Smooth muscle cell (in vitro differentiated cells): Measurements from ENCODE around the gene CEP63. TPM values are rescaled to one million over a fixed set of nuclear protein-coding genes. Genes with fewer than 3 reads are reported as not detected.

Experiments
- DNase-seq: peaks from one replicate; lab custom pipeline; 2025; ENCODE audit not compliant: unreplicated experiment; lab: John Stamatoyannopoulos, UW
- H2AFZ ChIP-seq: fragments of 200-600 bp; sonication (generic); 2 replicates; pipeline ENCODE4 v1.6.0; 2016; ENCODE audit warnings: antibody characterized with exemption, low read depth, mild to moderate bottlenecking
- H3F3A ChIP-seq: fragments of 200-600 bp; sonication (generic); 2 replicates; pipeline ENCODE4 v1.6.0; 2017; ENCODE audit warnings: antibody characterized with exemption, low read depth
- H3K27ac ChIP-seq: fragments of 200-600 bp; sonication (generic); 2 replicates; pipeline ENCODE4 v1.5.1; 2016; ENCODE audit warnings: low read depth, mild to moderate bottlenecking
- H3K27me3 ChIP-seq: fragments of 200-600 bp; sonication (generic); 2 replicates; pipeline ENCODE4 v1.6.1; 2016; ENCODE audit warnings: low read depth, mild to moderate bottlenecking
- H3K36me3 ChIP-seq: fragments of 200-600 bp; sonication (generic); 2 replicates; pipeline ENCODE4 v1.5.1; 2016; ENCODE audit warnings: low read depth
- H3K4me1 ChIP-seq: fragments of 200-600 bp; sonication (generic); 2 replicates; pipeline ENCODE4 v1.5.1; 2016; ENCODE audit warnings: low read depth
- H3K4me2 ChIP-seq: fragments of 200-600 bp; sonication (generic); 2 replicates; pipeline ENCODE4 v1.6.0; 2016; ENCODE audit warnings: mild to moderate bottlenecking
- H3K4me3 ChIP-seq: fragments of 200-600 bp; sonication (generic); 2 replicates; pipeline ENCODE4 v1.5.1; 2016; ENCODE audit warnings: mild to moderate bottlenecking
- H3K79me2 ChIP-seq: fragments of 200-600 bp; sonication (generic); 2 replicates; pipeline ENCODE4 v1.6.0; 2016; ENCODE audit warnings: low read depth, mild to moderate bottlenecking
- H3K9ac ChIP-seq: fragments of 200-600 bp; sonication (generic); 2 replicates; pipeline ENCODE4 v1.6.0; 2016; ENCODE audit warnings: low read depth
- H3K9me3 ChIP-seq: fragments of 200-600 bp; sonication (generic); replicated peaks from 2 replicates; pipeline ENCODE4 v1.5.1; 2016; ENCODE audit warnings: low read depth
- H4K20me1 ChIP-seq: fragments of 200-600 bp; sonication (generic); 2 replicates; pipeline ENCODE4 v1.6.0; 2016; ENCODE audit warnings: low read depth
- WGBS: methylation state at CpG from one replicate; pipeline ENCODE4 v1.1.7; 2016; ENCODE audit warnings: low lambda C conversion rate; 5-methylcytosine and 5-hydroxymethylcytosine counted together
- polyA plus RNA-seq: library from polyadenylated mRNA; unstranded; fragments of >200 nt; fragmentation: Nextera tagmentation; extraction: Ambion mirVana; gene quantifications from 2 replicates; pipeline ENCODE4 v1.2.1, GENCODE V29; 2016
- total RNA-seq: library from RNA; depleted of rRNA; stranded (reverse); fragments of >200 nt; gene quantifications from 2 replicates; pipeline ENCODE4 v1.2.3, GENCODE V29; 2014
- TF ChIP-seq, protein P1 (sequence below): fragments of 200-600 bp; sonication (generic); IDR thresholded peaks from 2 replicates; pipeline ENCODE4 v1.5.1; 2017; ENCODE audit warnings: borderline replicate concordance, mild to moderate bottlenecking, antibody characterized with exemption; ENCODE audit not compliant: insufficient read depth, poor library complexity, severe bottlenecking

Gene CEP63
- total and polyA plus RNA-seq, 2 experiments from 2014 or later: 16.9 to 24.5 TPM

DNA sequence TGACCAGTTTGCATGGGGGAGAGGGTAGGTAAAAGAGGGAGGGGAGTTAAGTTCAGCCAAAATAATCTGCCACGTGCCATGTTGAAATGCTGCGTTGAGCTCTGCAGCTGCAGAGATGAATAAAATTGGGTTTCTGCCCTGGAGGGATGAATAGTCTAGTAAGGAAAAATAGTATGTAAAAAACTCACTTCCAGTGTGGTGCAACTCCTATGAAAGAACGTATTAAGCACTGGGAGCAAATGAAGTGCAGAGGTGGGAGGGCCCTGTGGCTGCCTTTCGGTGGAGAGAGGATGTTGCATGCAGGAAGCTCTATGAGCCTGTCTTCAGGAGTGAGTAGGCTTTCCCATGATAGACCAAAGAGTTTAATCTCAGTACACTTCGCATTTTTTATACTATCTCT lies 8.6 kb downstream of the CEP63 start:
- H3K9ac ChIP-seq: no peak overlapping the region
- H3K4me3 ChIP-seq: no peak overlapping the region
- no peak for DNase-seq
- H3K9me3 ChIP-seq: no peaks in the 10 kb centered on the region
- no peak overlapping the region for H2AFZ ChIP-seq
- no peaks in the 10 kb centered on the region for H3K4me1 ChIP-seq
- H3K36me3 ChIP-seq: peaks cover 3% of the 10 kb centered on the region
- no peak overlapping the region for H3K4me2 ChIP-seq
- TF ChIP-seq, protein P1, sequence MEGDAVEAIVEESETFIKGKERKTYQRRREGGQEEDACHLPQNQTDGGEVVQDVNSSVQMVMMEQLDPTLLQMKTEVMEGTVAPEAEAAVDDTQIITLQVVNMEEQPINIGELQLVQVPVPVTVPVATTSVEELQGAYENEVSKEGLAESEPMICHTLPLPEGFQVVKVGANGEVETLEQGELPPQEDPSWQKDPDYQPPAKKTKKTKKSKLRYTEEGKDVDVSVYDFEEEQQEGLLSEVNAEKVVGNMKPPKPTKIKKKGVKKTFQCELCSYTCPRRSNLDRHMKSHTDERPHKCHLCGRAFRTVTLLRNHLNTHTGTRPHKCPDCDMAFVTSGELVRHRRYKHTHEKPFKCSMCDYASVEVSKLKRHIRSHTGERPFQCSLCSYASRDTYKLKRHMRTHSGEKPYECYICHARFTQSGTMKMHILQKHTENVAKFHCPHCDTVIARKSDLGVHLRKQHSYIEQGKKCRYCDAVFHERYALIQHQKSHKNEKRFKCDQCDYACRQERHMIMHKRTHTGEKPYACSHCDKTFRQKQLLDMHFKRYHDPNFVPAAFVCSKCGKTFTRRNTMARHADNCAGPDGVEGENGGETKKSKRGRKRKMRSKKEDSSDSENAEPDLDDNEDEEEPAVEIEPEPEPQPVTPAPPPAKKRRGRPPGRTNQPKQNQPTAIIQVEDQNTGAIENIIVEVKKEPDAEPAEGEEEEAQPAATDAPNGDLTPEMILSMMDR: no peak
- no peaks in the 10 kb centered on the region for H3K27me3 ChIP-seq
- H4K20me1 ChIP-seq: peaks cover 68% of the 10 kb centered on the region
- no peaks in the 10 kb centered on the region for H3F3A ChIP-seq
- no peak overlapping the region for H3K27ac ChIP-seq
- WGBS: 96% methylated on average over 5 of the region's 5 CpGs
- peaks cover 87% of the 10 kb centered on the region for H3K79me2 ChIP-seq

DNA sequence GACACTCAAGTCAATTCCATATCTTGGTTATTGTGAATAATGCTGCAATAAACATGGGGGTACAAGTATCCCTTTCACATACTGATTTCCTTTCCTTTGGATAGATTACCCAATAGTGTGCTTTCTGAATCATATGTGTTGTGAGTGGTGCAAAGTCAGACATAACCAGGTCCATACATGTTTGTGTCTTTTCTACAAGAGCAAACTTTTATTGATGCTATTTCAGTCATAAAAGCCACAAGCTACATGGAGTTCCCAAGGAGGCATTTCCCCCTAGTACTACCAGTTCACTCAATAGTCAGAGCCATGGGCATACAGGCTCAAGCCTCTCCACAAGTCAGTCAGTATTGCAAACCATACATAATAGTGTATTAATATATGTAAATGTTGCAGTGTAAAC lies 10.1 kb downstream of the CEP63 start:
- H3K9ac ChIP-seq: no peak overlapping the region
- no peak overlapping the region for H3K4me2 ChIP-seq
- TF ChIP-seq, protein P1: no peak
- H3K27ac ChIP-seq: no peak overlapping the region
- H2AFZ ChIP-seq: no peak overlapping the region
- DNase-seq: no peak
- no peaks in the 10 kb centered on the region for H3K4me1 ChIP-seq
- peaks cover 66% of the 10 kb centered on the region for H4K20me1 ChIP-seq
- no peak overlapping the region for H3K4me3 ChIP-seq
- H3K36me3 ChIP-seq: peaks cover 3% of the 10 kb centered on the region
- peaks cover 83% of the 10 kb centered on the region for H3K79me2 ChIP-seq
- no peaks in the 10 kb centered on the region for H3K27me3 ChIP-seq
- no peaks in the 10 kb centered on the region for H3K9me3 ChIP-seq
- H3F3A ChIP-seq: no peaks in the 10 kb centered on the region

DNA sequence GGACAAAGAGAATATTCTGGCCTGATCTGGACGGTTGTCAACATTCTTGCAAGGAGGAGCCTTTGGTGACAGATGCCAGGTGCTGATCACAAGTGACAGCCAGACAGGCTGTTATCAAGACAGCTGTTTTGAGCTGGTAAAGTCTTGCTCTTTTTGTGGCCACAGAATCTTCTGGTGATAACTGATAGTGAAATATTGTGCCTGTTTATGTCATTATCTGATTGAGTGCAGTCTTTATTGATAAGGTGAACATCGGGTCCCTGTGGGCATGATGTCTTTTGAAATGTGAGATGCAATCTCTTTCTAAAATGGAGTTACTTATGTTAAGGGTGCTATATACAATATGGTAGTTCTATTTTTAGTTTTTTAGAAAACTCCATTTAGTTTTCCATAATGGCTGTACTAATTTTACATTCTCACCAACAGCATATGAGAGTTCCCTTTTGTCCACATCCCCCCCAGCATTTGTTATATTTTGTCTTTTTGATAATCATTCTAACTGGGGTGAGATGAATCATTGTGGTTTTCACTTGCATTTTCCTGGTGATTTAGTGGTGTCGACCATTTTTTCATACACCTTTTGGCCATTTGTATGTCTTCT lies 10.7 kb downstream of the CEP63 start:
- Histone ChIP-seq H3K9ac (no peak overlapping the region), H3K27ac (no peak overlapping the region), H3K36me3 (peaks cover 3% of the 10 kb centered on the region), H3K4me1 (no peaks in the 10 kb centered on the region), H3K4me3 (no peak overlapping the region), H3K27me3 (no peaks in the 10 kb centered on the region), H3K79me2 (peaks cover 83% of the 10 kb centered on the region), H2AFZ (no peak overlapping the region), H3F3A (no peaks in the 10 kb centered on the region), H3K9me3 (no peaks in the 10 kb centered on the region), H4K20me1 (peaks cover 66% of the 10 kb centered on the region), H3K4me2 (no peak overlapping the region)
- 45% methylated on average over 3 of the region's 3 CpGs for WGBS
- TF ChIP-seq, protein P1: no peak
- DNase-seq: no peak

GRCh38 chr3:134503266-134503665 lies 17.4 kb downstream of the CEP63 start:
- WGBS: 100% methylated on average over 1 of the region's 1 CpG
- Histone ChIP-seq H3K4me3 (no peak overlapping the region), H2AFZ (no peak overlapping the region), H3K27me3 (no peaks in the 10 kb centered on the region), H3K9me3 (no peaks in the 10 kb centered on the region), H3K4me1 (no peaks in the 10 kb centered on the region), H3K27ac (no peak overlapping the region), H3F3A (no peaks in the 10 kb centered on the region), H3K9ac (no peak overlapping the region), H3K36me3 (peaks cover 7% of the 10 kb centered on the region), H3K79me2 (peaks cover 77% of the 10 kb centered on the region), H3K4me2 (no peak overlapping the region), H4K20me1 (peaks cover 39% of the 10 kb centered on the region)
- TF ChIP-seq, protein P1: no peak
- no peak for DNase-seq
